Astrocyte (in vitro differentiated cells and primary cell): ENCODE results near the gene SRC. TPM values are rescaled to one million over a fixed set of nuclear protein-coding genes. Genes with fewer than 3 reads are reported as not detected.

Experiments
- DNase-seq: peaks from one replicate; pipeline ENCODE4 v3.0.0-alpha.2; 2010; ENCODE audit warnings: low read depth
- FAIRE-seq: peaks from 2 replicates; lab custom pipeline; 2011; peaks lifted over from hg19 to GRCh38; lab: Jason Lieb, UNC
- H2AFZ ChIP-seq: 2 replicates; pipeline ENCODE4 v1.6.0; 2012; ENCODE audit warnings: low read depth, low read length, inconsistent platforms
- H3K27ac ChIP-seq: 2 replicates; pipeline ENCODE4 v1.5.1; 2011; ENCODE audit warnings: low read depth, low read length, inconsistent platforms
- H3K27me3 ChIP-seq: 2 replicates; pipeline ENCODE4 v1.6.0; 2011; ENCODE audit warnings: low read length, inconsistent platforms; ENCODE audit not compliant: insufficient read depth
- H3K36me3 ChIP-seq: 2 replicates; pipeline ENCODE4 v1.5.1; 2011; ENCODE audit warnings: low read length, inconsistent platforms; ENCODE audit not compliant: insufficient read depth
- H3K4me1 ChIP-seq: 2 replicates; pipeline ENCODE4 v1.5.1; 2011; ENCODE audit warnings: low read length, inconsistent platforms; ENCODE audit not compliant: insufficient read depth
- H3K4me2 ChIP-seq: 2 replicates; pipeline ENCODE4 v1.6.0; 2012; ENCODE audit warnings: low read length, inconsistent platforms
- H3K4me3 ChIP-seq: 2 replicates; pipeline ENCODE4 v1.5.1; 2011; ENCODE audit warnings: low read depth, mild to moderate bottlenecking, low read length, inconsistent platforms; ENCODE audit not compliant: insufficient read depth
- H3K79me2 ChIP-seq: 2 replicates; pipeline ENCODE4 v1.6.0; 2012; ENCODE audit warnings: mild to moderate bottlenecking, low read length, inconsistent platforms; ENCODE audit not compliant: insufficient read depth
- H3K9ac ChIP-seq: 2 replicates; pipeline ENCODE4 v1.6.0; 2012; ENCODE audit warnings: mild to moderate bottlenecking, low read length, inconsistent platforms
- H3K9me3 ChIP-seq: 2 replicates; pipeline ENCODE4 v1.5.1; 2012; ENCODE audit warnings: low read depth, mild to moderate bottlenecking, low read length, inconsistent platforms; ENCODE audit not compliant: insufficient read depth
- H4K20me1 ChIP-seq: 2 replicates; pipeline ENCODE4 v1.6.0; 2012; ENCODE audit warnings: low read length, inconsistent platforms; ENCODE audit not compliant: insufficient read depth
- H3K27ac Mint-ChIP-seq: one replicate; pipeline ENCODE4 v1.8.0; 2021; ENCODE audit warnings: mild to moderate bottlenecking, mixed read lengths; ENCODE audit not compliant: unreplicated experiment
- H3K27me3 Mint-ChIP-seq: one replicate; pipeline ENCODE4 v1.8.0; 2021; ENCODE audit warnings: low read depth, mixed read lengths; ENCODE audit not compliant: unreplicated experiment
- H3K36me3 Mint-ChIP-seq: one replicate; pipeline ENCODE4 v1.8.0; 2021; ENCODE audit warnings: low read depth, mixed read lengths; ENCODE audit not compliant: unreplicated experiment
- H3K4me1 Mint-ChIP-seq: one replicate; pipeline ENCODE4 v1.8.0; 2021; ENCODE audit warnings: low read depth, mixed read lengths; ENCODE audit not compliant: unreplicated experiment
- H3K4me3 Mint-ChIP-seq: one replicate; pipeline ENCODE4 v1.8.0; 2021; ENCODE audit warnings: mild to moderate bottlenecking, moderate library complexity, mixed read lengths; ENCODE audit not compliant: unreplicated experiment
- H3K9me3 Mint-ChIP-seq: one replicate; pipeline ENCODE4 v1.8.0; 2021; ENCODE audit warnings: mild to moderate bottlenecking, mixed read lengths; ENCODE audit not compliant: unreplicated experiment
- CTCF ChIP-seq: IDR thresholded peaks from 2 replicates; pipeline ENCODE4 v1.5.1; 2011; ENCODE audit warnings: low read depth, mild to moderate bottlenecking, inconsistent platforms, low read length, moderate library complexity; ENCODE audit not compliant: insufficient read depth
- EZH2 ChIP-seq: IDR thresholded peaks from 2 replicates; pipeline ENCODE4 v1.6.1; 2012; ENCODE audit warnings: mild to moderate bottlenecking, low read length, inconsistent platforms; ENCODE audit not compliant: insufficient read depth
- total RNA-seq: library from RNA; stranded (reverse); gene quantifications from 2 replicates; pipeline ENCODE4 v1.2.1, GENCODE V29; 2021

The SRC gene
- total RNA-seq, 1 donor from 2014 or later = 33.4 TPM

DNA sequence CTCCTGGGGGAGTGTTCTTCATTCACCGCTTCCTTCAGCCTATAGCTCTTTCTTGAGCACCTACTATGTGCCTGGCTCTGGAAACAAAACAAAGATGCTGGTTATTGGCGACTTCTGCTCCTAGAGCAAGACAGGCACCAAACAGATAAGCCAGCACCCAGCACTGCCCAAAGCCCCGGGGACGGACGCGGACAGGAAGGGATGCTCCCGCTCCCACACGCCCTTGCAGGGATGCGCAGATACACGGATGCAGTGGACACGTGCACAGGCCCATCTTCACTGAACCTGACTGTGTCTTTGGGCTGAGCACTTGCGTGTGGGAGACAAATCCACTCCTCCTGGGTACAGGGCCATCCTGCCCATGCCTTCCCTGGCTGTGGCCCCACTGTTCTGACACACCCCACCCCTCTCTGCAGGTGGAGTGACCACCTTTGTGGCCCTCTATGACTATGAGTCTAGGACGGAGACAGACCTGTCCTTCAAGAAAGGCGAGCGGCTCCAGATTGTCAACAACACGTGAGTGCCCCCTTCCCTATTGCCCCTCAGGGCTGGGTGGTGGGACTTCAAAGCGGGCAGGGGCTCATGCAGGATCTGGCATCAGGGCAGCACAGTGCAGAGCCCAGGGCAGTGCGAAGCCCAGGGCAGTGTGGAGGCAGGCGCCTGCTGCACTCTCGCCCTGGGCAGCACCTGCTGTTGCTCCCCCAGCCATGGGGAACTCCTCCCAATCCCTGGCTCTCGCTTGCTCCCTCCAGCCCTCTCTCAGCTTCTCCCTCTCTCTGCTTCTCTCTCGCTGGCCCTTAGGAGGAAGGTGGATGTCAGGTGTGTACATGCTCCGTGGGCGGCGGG, 39.9 kb downstream of the SRC start:
- peaks cover 3% of the 10 kb centered on the region for H3K4me1 Mint-ChIP-seq
- H4K20me1 ChIP-seq = no peaks in the 10 kb centered on the region
- DNase-seq (no peak), FAIRE-seq (no peak)
- no peak overlapping the region for H3K4me3 ChIP-seq
- H3K27me3 Mint-ChIP-seq = no peaks in the 10 kb centered on the region
- H3K4me3 Mint-ChIP-seq = no peak overlapping the region
- H3K9me3 ChIP-seq = no peaks in the 10 kb centered on the region
- H3K36me3 ChIP-seq = no peaks in the 10 kb centered on the region
- TF ChIP-seq EZH2 (no peak), CTCF (no peak)
- H3K4me2 ChIP-seq = no peak overlapping the region
- H3K9ac ChIP-seq = no peak overlapping the region
- no peak overlapping the region for H3K27ac Mint-ChIP-seq
- peaks cover 23% of the 10 kb centered on the region for H3K36me3 Mint-ChIP-seq
- no peak overlapping the region for H3K27ac ChIP-seq
- H3K4me1 ChIP-seq = peaks cover 11% of the 10 kb centered on the region
- peaks cover 6% of the 10 kb centered on the region for H3K79me2 ChIP-seq
- H2AFZ ChIP-seq = no peak overlapping the region
- no peaks in the 10 kb centered on the region for H3K27me3 ChIP-seq
- no peaks in the 10 kb centered on the region for H3K9me3 Mint-ChIP-seq

GRCh38 chr20:37386505-37387251, 40.7 kb downstream of the SRC start:
- peaks cover 3% of the 10 kb centered on the region for H3K4me1 Mint-ChIP-seq
- H3K4me3 Mint-ChIP-seq = no peak overlapping the region
- Histone ChIP-seq H3K4me3 (no peak overlapping the region), H3K79me2 (peaks cover 4% of the 10 kb centered on the region), H3K9ac (no peak overlapping the region), H3K27me3 (no peaks in the 10 kb centered on the region), H3K9me3 (no peaks in the 10 kb centered on the region), H3K4me1 (peaks cover 11% of the 10 kb centered on the region), H3K27ac (no peak overlapping the region), H4K20me1 (no peaks in the 10 kb centered on the region), H3K4me2 (no peak overlapping the region), H3K36me3 (no peaks in the 10 kb centered on the region), H2AFZ (no peak overlapping the region)
- H3K27me3 Mint-ChIP-seq = no peaks in the 10 kb centered on the region
- H3K27ac Mint-ChIP-seq = no peak overlapping the region
- H3K36me3 Mint-ChIP-seq = peaks cover 26% of the 10 kb centered on the region
- FAIRE-seq = no peak
- TF ChIP-seq EZH2 = no peak
- no peak for TF ChIP-seq CTCF
- H3K9me3 Mint-ChIP-seq = no peaks in the 10 kb centered on the region
- DNase-seq = no peak
